GM19025 (cell line): ENCODE results near the gene SUMO4.

Experiments
- ATAC-seq: cut with Tn5 transposase; IDR thresholded peaks from one replicate; pipeline ENCODE4 v1.9.1; 2021; ENCODE audit warnings: mild to moderate bottlenecking, low read depth, moderate library complexity; ENCODE audit not compliant: unreplicated experiment

Gene SUMO4

DNA sequence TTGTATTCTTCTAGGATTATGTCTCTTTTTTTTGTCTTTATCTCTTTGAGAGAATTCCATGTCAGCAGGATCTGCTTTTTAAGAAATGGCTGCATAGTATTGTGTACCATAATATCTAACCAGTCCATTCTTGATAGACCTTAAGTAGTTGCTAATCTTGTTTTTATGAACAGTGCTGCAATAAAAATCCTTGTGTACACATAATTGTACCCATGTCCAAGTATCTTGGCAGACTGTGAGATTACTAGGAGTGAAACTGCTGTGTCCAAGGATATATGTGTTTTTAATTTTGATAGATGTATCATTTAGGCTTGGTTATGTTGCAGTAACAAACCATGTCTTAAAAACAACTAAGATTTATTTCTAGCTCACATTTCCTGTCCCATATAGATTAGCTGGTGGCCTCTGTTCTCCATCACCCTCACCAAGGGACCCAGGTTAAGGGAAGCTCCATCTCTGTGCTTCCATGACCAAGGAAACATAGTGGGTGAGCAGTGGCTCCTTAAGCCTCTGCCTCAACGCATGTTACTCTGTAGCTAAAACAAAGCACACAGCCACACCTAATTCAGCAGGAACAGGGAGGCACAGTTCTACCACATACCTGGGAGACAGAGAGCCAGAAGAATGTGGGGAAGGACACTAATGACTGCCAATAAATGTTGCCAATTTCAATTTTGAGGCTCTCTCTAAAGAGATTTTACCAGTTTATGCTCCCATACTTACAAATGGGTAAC lies 12.1 kb upstream of the SUMO4 start:
- ATAC-seq, result no peak

- no peak for ATAC-seq
Observed at GRCh38 chr6:149389509-149390297, 10.4 kb upstream of the SUMO4 start.

DNA sequence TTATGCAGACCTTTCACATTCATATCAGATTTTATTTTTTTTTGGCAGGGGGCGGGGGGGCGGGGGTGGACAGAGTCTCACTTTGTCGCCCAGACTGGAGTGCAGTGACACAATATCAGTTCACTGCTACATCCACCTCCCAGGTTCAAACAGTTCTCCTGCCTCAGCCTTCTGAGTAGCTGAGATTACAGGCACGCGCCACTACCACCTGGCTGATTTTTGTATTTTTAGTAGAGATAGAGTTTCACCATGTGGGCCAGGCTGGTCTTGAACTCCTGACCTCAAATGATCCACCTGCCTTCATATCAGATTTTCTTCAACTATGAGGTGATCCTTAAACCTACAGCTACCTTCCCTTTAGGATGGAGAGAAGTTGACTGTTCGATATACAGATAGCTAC lies 8.0 kb upstream of the SUMO4 start:
- ATAC-seq, result no peak

- no peak for ATAC-seq
Observed at GRCh38 chr6:149392535-149392934, 7.5 kb upstream of the SUMO4 start.

DNA sequence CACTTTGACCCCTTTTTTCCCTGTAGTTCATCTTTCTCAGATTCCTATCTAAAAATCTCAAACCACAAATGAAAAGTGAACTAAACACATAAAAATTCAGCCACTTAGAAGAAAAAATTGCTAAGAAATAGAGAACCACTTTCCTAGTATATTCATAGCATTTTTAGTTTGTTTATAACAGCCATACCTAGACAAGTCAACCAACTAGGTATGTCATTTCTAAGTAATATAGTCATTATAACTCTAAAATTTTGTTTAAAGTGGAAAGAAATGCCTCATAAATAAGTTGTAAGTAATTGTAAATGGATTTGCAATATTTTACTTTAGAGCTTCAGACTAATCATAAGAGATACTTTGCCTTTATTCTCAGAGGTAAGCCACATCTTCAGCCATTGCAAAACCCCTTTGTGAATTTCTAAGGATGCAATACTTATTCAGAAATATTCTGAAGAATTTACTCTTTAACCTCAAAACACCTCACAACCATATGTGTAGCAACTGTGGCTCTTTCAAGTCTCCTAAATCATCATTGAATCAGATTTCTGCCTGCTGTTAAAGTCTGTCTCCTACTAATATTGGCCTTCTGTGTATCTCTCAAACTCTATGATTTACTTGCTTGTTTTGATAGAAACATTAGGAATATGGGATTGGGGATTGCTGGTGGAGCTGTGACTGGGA lies 6.9 kb upstream of the SUMO4 start:
- no peak for ATAC-seq

- ATAC-seq, result no peak
Observed at GRCh38 chr6:149395185-149395584, 4.9 kb upstream of the SUMO4 start.

GRCh38 chr6:149397384-149397783 lies 2.7 kb upstream of the SUMO4 start:
- ATAC-seq, result no peak

- ATAC-seq, result no peak
Observed at GRCh38 chr6:149403534-149403933, 3.5 kb downstream of the SUMO4 start.

GRCh38 chr6:149405823-149406765 lies 6.0 kb downstream of the SUMO4 start:
- no peak for ATAC-seq

GRCh38 chr6:149409617-149410016 lies 9.6 kb downstream of the SUMO4 start:
- ATAC-seq, result no peak

DNA sequence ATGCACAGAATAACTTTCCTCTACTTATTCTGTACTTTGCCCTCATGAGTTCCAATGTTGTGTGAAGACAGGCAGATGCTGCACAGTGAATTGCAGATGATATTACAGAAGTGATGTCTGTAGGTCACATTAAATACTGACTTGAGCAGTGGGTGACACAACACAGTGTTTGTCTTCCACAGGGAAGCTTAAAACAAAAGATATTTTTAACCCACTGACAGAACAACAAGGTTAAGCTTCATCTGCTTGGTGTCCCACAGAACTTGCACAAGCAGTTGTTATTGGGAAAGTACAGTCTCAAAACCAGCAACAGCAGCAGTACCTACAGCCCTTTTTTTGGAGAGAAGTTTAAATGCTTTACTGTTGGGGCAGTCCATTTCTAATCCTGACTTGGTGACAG lies 10.5 kb downstream of the SUMO4 start:
- no peak for ATAC-seq

DNA sequence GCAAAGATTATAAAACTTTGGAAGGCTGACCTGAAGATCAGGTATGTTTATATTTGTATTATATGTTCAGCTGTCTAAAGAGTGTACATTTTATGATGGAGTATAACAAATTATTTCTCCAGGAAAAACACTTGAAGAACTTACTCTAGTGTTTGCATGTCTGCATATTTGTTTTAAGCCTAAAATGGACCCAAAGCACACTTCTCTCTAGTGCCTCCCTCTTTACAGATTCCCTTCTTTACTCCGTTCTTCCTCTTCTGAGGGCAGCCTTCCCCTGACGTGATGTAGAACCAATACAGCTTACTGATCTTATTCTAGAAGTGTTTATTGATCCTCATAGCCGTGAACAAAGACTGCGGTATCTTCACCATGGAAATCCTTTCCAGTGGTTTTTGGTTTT lies 13.9 kb downstream of the SUMO4 start:
- no peak for ATAC-seq

GRCh38 chr6:149414821-149415220 lies 14.8 kb downstream of the SUMO4 start:
- ATAC-seq, result no peak

- no peak for ATAC-seq
Observed at GRCh38 chr6:149419696-149420404, 19.8 kb downstream of the SUMO4 start.

- no peak for ATAC-seq
Observed at GRCh38 chr6:149421132-149421531, 21.1 kb downstream of the SUMO4 start.

DNA sequence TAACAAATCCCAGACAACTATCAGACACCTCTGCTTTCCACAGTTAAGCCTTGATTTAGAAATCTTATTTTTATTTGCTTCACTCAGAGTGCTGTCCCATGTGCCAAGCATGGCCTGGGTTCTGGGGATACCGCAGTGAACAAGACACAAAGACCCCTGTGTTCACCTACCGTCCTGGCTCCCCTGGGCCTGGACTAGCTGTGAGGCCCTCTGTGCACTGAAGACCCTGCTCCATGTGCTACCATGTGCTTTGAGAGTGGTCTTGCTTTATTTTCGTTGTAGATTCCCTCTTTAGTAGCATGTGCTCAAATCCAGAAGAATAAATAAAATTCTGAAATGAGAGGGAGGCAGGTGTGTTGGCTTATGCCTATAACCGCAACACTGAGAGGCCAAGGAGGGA lies 22.5 kb downstream of the SUMO4 start:
- no peak for ATAC-seq

- no peak for ATAC-seq
Observed at GRCh38 chr6:149423964-149424440, 23.9 kb downstream of the SUMO4 start.

DNA sequence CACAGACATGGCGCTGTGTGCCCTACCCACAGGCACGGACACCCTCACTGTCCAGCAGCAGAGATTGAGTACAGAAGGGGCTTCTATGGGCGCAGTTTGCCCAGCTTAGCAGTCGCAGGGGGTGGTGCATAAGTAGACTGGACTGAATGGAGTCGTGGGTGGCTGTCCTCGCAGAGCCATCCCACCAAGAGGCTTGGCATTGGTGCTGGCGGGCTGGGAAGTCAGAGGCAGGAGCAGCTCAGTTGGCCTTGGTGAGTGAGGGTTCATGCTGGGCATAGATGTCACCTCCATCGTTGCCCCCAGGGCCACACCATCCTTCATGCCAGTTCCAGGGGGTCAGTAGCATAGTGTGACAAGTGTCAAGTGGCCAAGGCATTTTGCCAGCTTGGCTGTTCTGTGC lies 25.2 kb downstream of the SUMO4 start:
- no peak for ATAC-seq

DNA sequence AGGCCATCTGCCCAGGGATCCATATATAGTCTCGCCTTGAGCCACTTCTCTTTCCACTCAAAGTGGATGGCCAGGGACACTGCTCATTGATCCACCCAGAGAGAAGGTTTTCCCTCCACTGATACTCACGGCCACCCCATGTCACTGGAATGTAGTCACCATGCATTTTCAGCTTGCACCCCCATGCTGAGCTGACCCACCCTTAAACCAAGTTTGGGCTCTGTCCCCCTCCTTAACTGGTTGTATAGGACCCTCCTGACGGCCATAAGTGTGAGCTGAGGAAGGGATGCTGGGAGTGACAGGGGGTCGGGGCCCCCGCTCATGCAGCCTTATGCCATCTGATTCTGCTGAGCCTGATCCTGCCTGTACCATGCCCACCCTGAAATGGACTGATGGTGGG lies 25.7 kb downstream of the SUMO4 start:
- ATAC-seq, result no peak

DNA sequence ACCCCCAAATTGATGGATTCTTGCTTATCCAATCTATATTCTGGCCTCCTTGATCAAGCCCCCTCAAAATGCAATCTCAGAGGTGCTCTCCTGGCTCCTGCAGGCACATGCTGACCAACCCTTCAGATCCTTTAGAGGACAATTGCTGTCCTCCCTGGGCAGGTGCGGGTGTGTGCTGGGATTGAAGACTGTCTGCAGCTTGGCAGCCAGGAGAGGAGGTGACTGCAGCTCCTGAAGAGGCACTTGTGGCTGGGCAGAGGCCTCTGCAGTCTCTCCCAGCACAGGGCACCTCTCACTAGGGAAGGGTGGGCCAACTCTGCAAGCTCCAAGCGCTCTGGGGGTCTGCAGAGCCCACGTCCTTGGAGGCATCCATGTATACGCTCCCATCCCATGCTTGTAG lies 28.5 kb downstream of the SUMO4 start:
- no peak for ATAC-seq
